Measurements from ENCODE around the gene GIPC3. TPM values are rescaled to one million over a fixed set of nuclear protein-coding genes. Genes with fewer than 3 reads are reported as not detected.

Gene GIPC3
- total RNA-seq, 1 experiment from 2014 or later = 0.34 TPM

- TSS peak; percentile 22 for BruUV-seq (replicated peaks)
- no peaks in the 10 kb centered on the region for H3K27me3 ChIP-seq (replicated peaks; ENCODE audit: insufficient read depth, low read depth, low read length, poor library complexity)
- H3K36me3 ChIP-seq (ENCODE audit: insufficient read depth, low read length, poor library complexity, severe bottlenecking) = peaks cover 6% of the 10 kb centered on the region
- POLR2A ChIA-PET (ENCODE audit: low non-redundant PET) = no interaction called here
- TF ChIP-seq EZH2 (IDR thresholded peaks at IDR 0.05; ENCODE audit: borderline replicate concordance, low read depth, low read length, poor library complexity, severe bottlenecking) = no peak
- TF ChIP-seq CTCF (conservative IDR thresholded peaks at IDR 0.05; ENCODE audit: low read depth, low read length) = no peak
- intact Hi-C loops (cut with micrococcal nuclease; ENCODE audit: unreplicated experiment) = no loop called here
- CTCF ChIA-PET = no interaction called here
- H3K4me3 ChIP-seq (ENCODE audit: low read depth, low read length, poor library complexity, severe bottlenecking) = no peak overlapping the region
- DNase-seq (ENCODE audit: low spot score) = no peak
- peaks cover 6% of the 10 kb centered on the region for H3K4me1 ChIP-seq (ENCODE audit: insufficient read depth, low read length, poor library complexity, severe bottlenecking)
- H3K9me3 ChIP-seq (ENCODE audit: low read depth, low read length, poor library complexity, severe bottlenecking) = no peaks in the 10 kb centered on the region
- H3K27ac ChIP-seq (ENCODE audit: low read depth, low read length, poor library complexity, severe bottlenecking) = no peak overlapping the region
Measured at GRCh38 chr19:3611841-3612240, 26.6 kb downstream of the GIPC3 start.

GRCh38 chr19:3612330-3612729, 27.1 kb downstream of the GIPC3 start:
- no peak overlapping the region for H3K4me3 ChIP-seq (ENCODE audit: low read depth, low read length, poor library complexity, severe bottlenecking)
- DNase-seq (ENCODE audit: low spot score) = no peak
- intact Hi-C loops (cut with micrococcal nuclease; ENCODE audit: unreplicated experiment) = no loop called here
- no TSS peak for BruUV-seq (replicated peaks)
- TF ChIP-seq CTCF (conservative IDR thresholded peaks at IDR 0.05; ENCODE audit: low read depth, low read length) = no peak
- TF ChIP-seq EZH2 (IDR thresholded peaks at IDR 0.05; ENCODE audit: borderline replicate concordance, low read depth, low read length, poor library complexity, severe bottlenecking) = no peak
- H3K9me3 ChIP-seq (ENCODE audit: low read depth, low read length, poor library complexity, severe bottlenecking) = no peaks in the 10 kb centered on the region
- no peaks in the 10 kb centered on the region for H3K27me3 ChIP-seq (replicated peaks; ENCODE audit: insufficient read depth, low read depth, low read length, poor library complexity)
- POLR2A ChIA-PET (ENCODE audit: low non-redundant PET) = no interaction called here
- CTCF ChIA-PET = no interaction called here
- peaks cover 6% of the 10 kb centered on the region for H3K36me3 ChIP-seq (ENCODE audit: insufficient read depth, low read length, poor library complexity, severe bottlenecking)
- H3K4me1 ChIP-seq (ENCODE audit: insufficient read depth, low read length, poor library complexity, severe bottlenecking) = peaks cover 2% of the 10 kb centered on the region
- no peak overlapping the region for H3K27ac ChIP-seq (ENCODE audit: low read depth, low read length, poor library complexity, severe bottlenecking)

GRCh38 chr19:3612901-3613741, 27.8 kb downstream of the GIPC3 start:
- H3K9me3 ChIP-seq (ENCODE audit: low read depth, low read length, poor library complexity, severe bottlenecking) = no peaks in the 10 kb centered on the region
- no peaks in the 10 kb centered on the region for H3K4me1 ChIP-seq (ENCODE audit: insufficient read depth, low read length, poor library complexity, severe bottlenecking)
- peaks cover 6% of the 10 kb centered on the region for H3K36me3 ChIP-seq (ENCODE audit: insufficient read depth, low read length, poor library complexity, severe bottlenecking)
- H3K4me3 ChIP-seq (ENCODE audit: low read depth, low read length, poor library complexity, severe bottlenecking) = no peak overlapping the region
- DNase-seq (ENCODE audit: low spot score) = no peak
- POLR2A ChIA-PET (ENCODE audit: low non-redundant PET) = no interaction called here
- no peaks in the 10 kb centered on the region for H3K27me3 ChIP-seq (replicated peaks; ENCODE audit: insufficient read depth, low read depth, low read length, poor library complexity)
- CTCF ChIA-PET = no interaction called here
- no peak for TF ChIP-seq CTCF (conservative IDR thresholded peaks at IDR 0.05; ENCODE audit: low read depth, low read length)
- no peak for TF ChIP-seq EZH2 (IDR thresholded peaks at IDR 0.05; ENCODE audit: borderline replicate concordance, low read depth, low read length, poor library complexity, severe bottlenecking)
- H3K27ac ChIP-seq (ENCODE audit: low read depth, low read length, poor library complexity, severe bottlenecking) = no peak overlapping the region
- intact Hi-C loops (cut with micrococcal nuclease; ENCODE audit: unreplicated experiment) = no loop called here
- no TSS peak for BruUV-seq (replicated peaks)
